Measurements from ENCODE around the gene CLPTM1. TPM values are rescaled to one million over a fixed set of nuclear protein-coding genes. Genes with fewer than 3 reads are reported as not detected.
"Not testable (repeated sequence)": the region's sequence is repeated elsewhere in the genome, so short reads cannot be mapped to it uniquely, and the experiment has no call there.

Gene CLPTM1
- total RNA-seq, 1 donor: 45.2 TPM

DNA sequence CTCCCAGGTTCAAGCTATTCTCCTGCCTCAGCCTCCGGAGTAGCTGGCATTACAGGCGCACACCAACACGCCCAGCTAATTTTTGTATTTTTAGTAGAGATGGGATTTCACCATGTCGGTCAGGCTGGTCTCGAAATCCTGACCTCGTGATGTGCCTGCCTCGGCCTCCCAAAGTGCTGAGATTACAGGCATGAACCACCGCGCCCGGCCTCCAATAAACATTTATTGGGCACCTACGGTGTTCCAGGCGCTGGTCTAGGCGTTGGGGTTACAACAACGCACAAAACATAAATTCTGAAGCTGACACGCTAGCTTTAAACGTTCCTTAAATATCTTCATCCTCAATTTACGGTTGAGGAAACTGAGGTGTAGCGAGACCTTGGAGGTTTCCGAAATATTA, 45.5 kb downstream of the CLPTM1 start:
- H3K9me3 ChIP-seq (ENCODE audit: low read depth, low read length); H3K36me3 ChIP-seq (ENCODE audit: insufficient read depth, low read length); H3K79me2 ChIP-seq (ENCODE audit: insufficient read depth, low read length); H3K4me1 ChIP-seq (ENCODE audit: insufficient read depth, low read length); H3K27me3 ChIP-seq (ENCODE audit: insufficient read depth, low read length); H4K20me1 ChIP-seq (ENCODE audit: insufficient read depth, low read length); DNase-seq (ENCODE audit: insufficient read length, low spot score, missing footprints): not testable (repeated sequence)
- H3K4me3 ChIP-seq (ENCODE audit: insufficient read depth, low read length): peak overlapping the region; percentile 87
- H3K4me2 ChIP-seq (ENCODE audit: insufficient read depth, low read length): peak overlapping the region; percentile 72
- peak overlapping the region; percentile 61 for H2AFZ ChIP-seq (ENCODE audit: low read length)
- peak overlapping the region; percentile 47 for H3K27ac ChIP-seq (ENCODE audit: low read depth, low read length)

DNA sequence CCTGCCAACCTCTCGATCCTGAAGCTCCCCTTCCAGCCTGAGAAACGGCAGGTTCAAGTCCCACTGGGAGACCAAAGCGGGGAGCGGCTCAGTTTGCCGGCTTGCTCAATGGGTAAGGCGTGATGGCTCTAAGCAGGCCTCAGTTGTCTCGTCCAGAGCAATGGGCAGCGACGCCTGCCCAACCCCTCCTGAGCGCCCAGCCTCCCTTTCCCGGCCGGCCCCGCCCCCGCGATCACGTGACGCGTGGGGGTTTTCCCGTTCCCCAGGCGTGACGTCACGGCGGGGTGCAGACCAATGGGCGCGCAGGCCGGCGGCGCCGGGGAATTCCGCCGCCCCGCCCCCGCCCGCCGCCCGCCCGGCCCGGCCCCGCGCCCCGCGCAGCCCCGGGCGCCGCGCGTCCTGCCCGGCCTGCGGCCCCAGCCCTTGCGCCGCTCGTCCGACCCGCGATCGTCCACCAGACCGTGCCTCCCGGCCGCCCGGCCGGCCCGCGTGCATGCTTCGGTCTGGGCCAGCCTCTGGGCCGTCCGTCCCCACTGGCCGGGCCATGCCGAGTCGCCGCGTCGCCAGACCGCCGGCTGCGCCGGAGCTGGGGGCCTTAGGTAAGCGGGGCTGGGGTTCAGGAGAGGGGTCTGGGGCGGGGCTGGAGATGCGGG, 46.0 kb downstream of the CLPTM1 start, which contains the start of gene RELB:
RELB (plus strand) TSS at position 378 of the 653 bp plus-strand sequence; CDS start at position 494, 116 bp downstream.
- Histone ChIP-seq H3K4me3 (ENCODE audit: insufficient read depth, low read length) (peak within 1 kb of the TSS; percentile 87), H3K9me3 (ENCODE audit: low read depth, low read length) (no peaks in the 10 kb centered on the region), H3K79me2 (ENCODE audit: insufficient read depth, low read length) (peaks cover 7% of the 10 kb centered on the region), H3K27ac (ENCODE audit: low read depth, low read length) (peak within 1 kb of the TSS; percentile 92), H3K4me1 (ENCODE audit: insufficient read depth, low read length) (peaks cover 6% of the 10 kb centered on the region), H3K36me3 (ENCODE audit: insufficient read depth, low read length) (no peaks in the 10 kb centered on the region), H3K4me2 (ENCODE audit: insufficient read depth, low read length) (peak within 1 kb of the TSS; percentile 78), H3K27me3 (ENCODE audit: insufficient read depth, low read length) (no peaks in the 10 kb centered on the region), H4K20me1 (ENCODE audit: insufficient read depth, low read length) (no peaks in the 10 kb centered on the region), H2AFZ (ENCODE audit: low read length) (peak within 1 kb of the TSS; percentile 80)
- TF ChIP-seq, protein P1, sequence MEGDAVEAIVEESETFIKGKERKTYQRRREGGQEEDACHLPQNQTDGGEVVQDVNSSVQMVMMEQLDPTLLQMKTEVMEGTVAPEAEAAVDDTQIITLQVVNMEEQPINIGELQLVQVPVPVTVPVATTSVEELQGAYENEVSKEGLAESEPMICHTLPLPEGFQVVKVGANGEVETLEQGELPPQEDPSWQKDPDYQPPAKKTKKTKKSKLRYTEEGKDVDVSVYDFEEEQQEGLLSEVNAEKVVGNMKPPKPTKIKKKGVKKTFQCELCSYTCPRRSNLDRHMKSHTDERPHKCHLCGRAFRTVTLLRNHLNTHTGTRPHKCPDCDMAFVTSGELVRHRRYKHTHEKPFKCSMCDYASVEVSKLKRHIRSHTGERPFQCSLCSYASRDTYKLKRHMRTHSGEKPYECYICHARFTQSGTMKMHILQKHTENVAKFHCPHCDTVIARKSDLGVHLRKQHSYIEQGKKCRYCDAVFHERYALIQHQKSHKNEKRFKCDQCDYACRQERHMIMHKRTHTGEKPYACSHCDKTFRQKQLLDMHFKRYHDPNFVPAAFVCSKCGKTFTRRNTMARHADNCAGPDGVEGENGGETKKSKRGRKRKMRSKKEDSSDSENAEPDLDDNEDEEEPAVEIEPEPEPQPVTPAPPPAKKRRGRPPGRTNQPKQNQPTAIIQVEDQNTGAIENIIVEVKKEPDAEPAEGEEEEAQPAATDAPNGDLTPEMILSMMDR (IDR thresholded peaks at IDR 0.05; ENCODE audit: extremely low read depth, low read depth, low read length): no peak
- DNase-seq (ENCODE audit: insufficient read length, low spot score, missing footprints): peak; percentile 100

DNA sequence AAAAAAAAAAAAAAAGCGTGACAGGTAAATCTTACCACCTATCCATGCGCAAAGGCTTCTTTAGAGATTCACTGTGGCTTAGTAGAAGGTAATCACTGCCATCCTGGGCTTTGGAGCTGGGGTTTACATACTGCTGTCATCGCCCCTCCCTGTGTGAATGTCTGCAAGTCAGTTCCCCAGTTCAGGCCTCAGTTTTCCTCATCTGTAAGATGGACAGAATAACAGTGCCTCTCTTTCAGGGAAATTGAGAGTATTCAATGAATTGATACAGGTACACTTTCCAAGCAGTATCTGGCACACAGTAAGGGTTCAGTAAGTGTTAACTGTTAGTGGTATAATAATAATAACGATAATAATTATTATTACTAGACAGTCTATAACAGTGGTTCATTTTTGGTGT, 48.3 kb downstream of the CLPTM1 start:
- TF ChIP-seq, protein P1 (IDR thresholded peaks at IDR 0.05; ENCODE audit: extremely low read depth, low read depth, low read length): no peak
- peaks cover 3% of the 10 kb centered on the region for H4K20me1 ChIP-seq (ENCODE audit: insufficient read depth, low read length)
- H3K4me2 ChIP-seq (ENCODE audit: insufficient read depth, low read length): no peak overlapping the region
- no peaks in the 10 kb centered on the region for H3K27me3 ChIP-seq (ENCODE audit: insufficient read depth, low read length)
- H3K4me3 ChIP-seq (ENCODE audit: insufficient read depth, low read length): no peak overlapping the region
- peaks cover 6% of the 10 kb centered on the region for H3K4me1 ChIP-seq (ENCODE audit: insufficient read depth, low read length)
- H3K36me3 ChIP-seq (ENCODE audit: insufficient read depth, low read length): peaks cover 10% of the 10 kb centered on the region
- no peak overlapping the region for H2AFZ ChIP-seq (ENCODE audit: low read length)
- no peaks in the 10 kb centered on the region for H3K9me3 ChIP-seq (ENCODE audit: low read depth, low read length)
- no peak for DNase-seq (ENCODE audit: insufficient read length, low spot score, missing footprints)
- peaks cover 7% of the 10 kb centered on the region for H3K79me2 ChIP-seq (ENCODE audit: insufficient read depth, low read length)
- no peak overlapping the region for H3K27ac ChIP-seq (ENCODE audit: low read depth, low read length)

- Histone ChIP-seq H3K4me1 (ENCODE audit: insufficient read depth, low read length) (peaks cover 6% of the 10 kb centered on the region), H3K36me3 (ENCODE audit: insufficient read depth, low read length) (peaks cover 14% of the 10 kb centered on the region), H3K4me2 (ENCODE audit: insufficient read depth, low read length) (no peak overlapping the region), H4K20me1 (ENCODE audit: insufficient read depth, low read length) (peaks cover 6% of the 10 kb centered on the region), H3K4me3 (ENCODE audit: insufficient read depth, low read length) (no peak overlapping the region), H3K9me3 (ENCODE audit: low read depth, low read length) (no peaks in the 10 kb centered on the region), H2AFZ (ENCODE audit: low read length) (no peak overlapping the region), H3K79me2 (ENCODE audit: insufficient read depth, low read length) (peaks cover 7% of the 10 kb centered on the region), H3K27me3 (ENCODE audit: insufficient read depth, low read length) (no peaks in the 10 kb centered on the region), H3K27ac (ENCODE audit: low read depth, low read length) (no peak overlapping the region)
- peak; percentile 30 for DNase-seq (ENCODE audit: insufficient read length, low spot score, missing footprints)
- TF ChIP-seq, protein P1 (IDR thresholded peaks at IDR 0.05; ENCODE audit: extremely low read depth, low read depth, low read length): no peak
Observed at GRCh38 chr19:45005787-45006186, 50.6 kb downstream of the CLPTM1 start.

All from osteoblast (primary cell).